K562 (cell line): Measurements from ENCODE around the gene CDKN2C. TPM values are rescaled to one million over a fixed set of nuclear protein-coding genes. Genes with fewer than 3 reads are reported as not detected.

Experiments
- BCL6 ChIP-seq: fragments of 250-450 bp; sonication (Bioruptor Pico); IDR thresholded peaks from 2 replicates; pipeline ENCODE4 v1.4.0; 2020
- CREB3 ChIP-seq: fragments of 450-650 bp; conservative IDR thresholded peaks from 2 replicates; pipeline ENCODE4 v1.6.1; 2016; ENCODE audit warnings: missing genetic modification characterization, low read depth, mild to moderate bottlenecking, missing compliant biosample characterization, moderate library complexity
- CXXC5 ChIP-seq: fragments of 250-450 bp; sonication (Bioruptor Pico); IDR thresholded peaks from 2 replicates; pipeline ENCODE4 v1.8.0; 2022; ENCODE audit warnings: inconsistent platforms, mild to moderate bottlenecking, moderate library complexity
- ESRRB ChIP-seq: fragments of 250-450 bp; sonication (Bioruptor Pico); IDR thresholded peaks from 2 replicates; pipeline ENCODE4 v1.5.0; 2020; ENCODE audit warnings: mild to moderate bottlenecking, moderate library complexity, borderline replicate concordance
- GMEB1 ChIP-seq: fragments of 250-450 bp; sonication (Bioruptor Pico); IDR thresholded peaks from 2 replicates; pipeline ENCODE4 v1.4.0; 2020; ENCODE audit warnings: mild to moderate bottlenecking
- HNRNPUL1 ChIP-seq: fragments of 200-400 bp; formaldehyde crosslinking; IDR thresholded peaks from 2 replicates; pipeline ENCODE4 v1.6.1; 2017; ENCODE audit warnings: low read length
- KDM1A ChIP-seq, 2 experiments: fragments of 450-650 bp; IDR thresholded peaks; 2 replicates each; pipeline ENCODE4 v1.6.1; 2016; ENCODE audit warnings: mild to moderate bottlenecking in 2 of 2
- MEF2D ChIP-seq: conservative IDR thresholded peaks from 2 replicates; pipeline ENCODE4 v1.6.1; 2016; ENCODE audit warnings: low read depth, missing genetic modification characterization, missing compliant biosample characterization
- MIER1 ChIP-seq: fragments of 450-650 bp; IDR thresholded peaks from 2 replicates; pipeline ENCODE4 v1.6.1; 2016; ENCODE audit warnings: antibody characterized with exemption, mild to moderate bottlenecking, low read depth
- NR1H2 ChIP-seq: sonication (generic); formaldehyde crosslinking; IDR thresholded peaks from 2 replicates; pipeline ENCODE4 v1.4.0; 2020; ENCODE audit warnings: mild to moderate bottlenecking, missing genetic modification reagents
- POLR2AphosphoS2 ChIP-seq: IDR thresholded peaks from 2 replicates; pipeline ENCODE4 v1.6.1; 2012; ENCODE audit warnings: low read length, improper control_type of control experiment
- SMARCE1 ChIP-seq: fragments of 450-650 bp; IDR thresholded peaks from 2 replicates; pipeline ENCODE4 v1.7.1; 2016; ENCODE audit warnings: mild to moderate bottlenecking
- SNIP1 ChIP-seq: fragments of 450-650 bp; IDR thresholded peaks from 2 replicates; pipeline ENCODE4 v1.7.1; 2017; ENCODE audit warnings: low read depth, mild to moderate bottlenecking
- TAF7 ChIP-seq: fragments of 450-650 bp; IDR thresholded peaks from 2 replicates; pipeline ENCODE4 v1.6.1; 2016; ENCODE audit warnings: missing genetic modification characterization, missing compliant biosample characterization
- TOE1 ChIP-seq, 2 experiments: fragments of 450-650 bp in 1 of 2; sonication (generic) in 1 of 2; formaldehyde crosslinking in 1 of 2; IDR thresholded peaks; 2 replicates each; pipeline versions ENCODE4 v1.7.1 to v1.8.0; 2016 to 2022; ENCODE audit warnings: borderline replicate concordance in 2 of 2, mild to moderate bottlenecking in 2 of 2, antibody characterized with exemption in 1 of 2, inconsistent platforms in 1 of 2, low read depth in 1 of 2, missing genetic modification reagents in 1 of 2, moderate library complexity in 1 of 2
- ZNF212 ChIP-seq: fragments of 450-650 bp; formaldehyde crosslinking; IDR thresholded peaks from 2 replicates; pipeline ENCODE4 v1.4.0; 2020; ENCODE audit warnings: mild to moderate bottlenecking
- ZNF232 ChIP-seq: sonication (generic); formaldehyde crosslinking; IDR thresholded peaks from 2 replicates; pipeline ENCODE4 v1.8.0; 2022; ENCODE audit warnings: mild to moderate bottlenecking, missing genetic modification reagents
- ZNF507 ChIP-seq: conservative IDR thresholded peaks from 2 replicates; pipeline ENCODE4 v1.6.1; 2017; ENCODE audit warnings: missing genetic modification characterization, missing compliant biosample characterization
- polyA plus RNA-seq, 8 experiments: library from polyadenylated mRNA; depleted of rRNA in 4 of 8; stranded (reverse) in 5 of 8; unstranded in 3 of 8; fragments of >200 nt; fragmentation: Nextera tagmentation in 2 of 8; fragmentation: Illumina TruSeq in 1 of 8; extraction: Ambion mirVana in 2 of 8; extraction: Trizol in 1 of 8; gene quantifications; 2 replicates each; pipeline versions ENCODE4 v1.2.1 to v1.2.3, GENCODE V29; 2011 to 2014; ENCODE audit warnings: inconsistent platforms in 1 of 8, missing spikeins in 1 of 8
- total RNA-seq, 7 experiments: library from RNA; depleted of rRNA in 6 of 7; stranded (reverse); fragments of >200 nt in 6 of 7; fragmentation: Illumina TruSeq in 2 of 7; extraction: Trizol in 2 of 7; gene quantifications; 2 replicates each; pipeline versions ENCODE4 v1.2.1 to v1.2.3, GENCODE V29; 2011 to 2021; ENCODE audit warnings: low replicate concordance in 1 of 7
- TF ChIP-seq, protein P1 (sequence below): fragments of 250-450 bp; sonication (Bioruptor Pico); IDR thresholded peaks from 2 replicates; pipeline ENCODE4 v1.8.0; 2021; ENCODE audit warnings: mild to moderate bottlenecking, moderate library complexity
- TF ChIP-seq, protein P2 (sequence below): IDR thresholded peaks from 2 replicates; pipeline ENCODE4 v1.6.1; 2014; ENCODE audit warnings: antibody characterized with exemption
- TF ChIP-seq, protein P3 (sequence below): fragments of 450-650 bp; IDR thresholded peaks from 2 replicates; pipeline ENCODE4 v1.6.1; 2016; ENCODE audit warnings: borderline replicate concordance

The CDKN2C gene
- total and polyA plus RNA-seq, 9 of the 15 experiments (the other 6 are each of a cell fraction or from before 2014, with no cell fraction given): 11.9 to 74.3 (median 45.9) TPM

DNA sequence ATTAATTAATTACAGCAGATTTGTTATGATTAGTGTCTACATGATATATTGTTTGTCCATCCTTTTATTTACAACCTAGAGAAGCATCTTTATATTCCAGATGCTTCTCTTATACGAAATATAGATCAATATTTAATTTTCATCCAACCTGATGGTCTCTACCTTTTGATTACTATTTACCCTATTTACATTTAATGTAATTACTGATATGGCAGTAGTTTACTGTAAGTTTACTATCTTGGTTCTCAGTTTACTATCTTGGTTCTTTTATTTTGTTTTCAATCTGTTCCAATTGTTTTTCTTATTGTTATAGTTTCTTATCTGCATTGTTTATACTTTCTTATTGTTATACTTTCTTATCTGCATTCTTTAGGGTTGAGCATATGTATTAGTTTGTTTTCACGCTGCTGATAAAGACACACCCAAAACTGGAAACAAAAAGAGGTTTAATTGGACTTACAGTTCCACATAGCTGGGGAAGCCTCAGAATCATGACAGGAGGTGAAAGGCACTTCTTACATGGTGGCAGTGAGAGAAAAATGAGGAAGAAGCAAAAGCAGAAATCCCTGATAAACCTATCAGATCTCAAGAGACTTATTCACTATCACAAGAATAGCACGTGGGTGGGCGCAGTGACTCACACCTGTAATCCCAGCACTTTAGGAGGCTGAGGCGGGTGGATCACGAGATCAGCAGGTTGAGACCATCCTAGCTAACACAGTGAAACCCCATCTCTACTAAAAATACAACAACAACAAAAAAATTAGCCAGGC is 38.9 kb upstream of the CDKN2C start (continued):
- TF ChIP-seq CREB3 (tag) (no peak), ZNF212 (CRISPR knock-in tag) (no peak), TOE1 (IDR thresholded peaks at IDR 0.05; ENCODE audit: borderline replicate concordance) (peak; percentile 69; the same call in 1 of the 2 replicates), TOE1 (CRISPR knock-in tag; IDR thresholded peaks at IDR 0.05; ENCODE audit: borderline replicate concordance, low read depth) (no peak), BCL6 (no peak), ZNF232 (no peak), MEF2D (tag) (no peak), NR1H2 (CRISPR knock-in tag) (no peak), GMEB1 (no peak), CXXC5 (peak; percentile 49; the same call in 1 of the 2 replicates), ESRRB (CRISPR knock-in tag) (no peak), TAF7 (tag) (no peak), HNRNPUL1 (no peak), MIER1 (no peak), SMARCE1 (peak; percentile 83; the same call in 1 of the 2 replicates), KDM1A (IDR thresholded peaks at IDR 0.05) (peak; percentile 21 to 54; a peak in 2 of 4 replicates), SNIP1 (no peak), POLR2AphosphoS2 (no peak), ZNF507 (tag) (peak; percentile 100)
- TF ChIP-seq, protein P1, sequence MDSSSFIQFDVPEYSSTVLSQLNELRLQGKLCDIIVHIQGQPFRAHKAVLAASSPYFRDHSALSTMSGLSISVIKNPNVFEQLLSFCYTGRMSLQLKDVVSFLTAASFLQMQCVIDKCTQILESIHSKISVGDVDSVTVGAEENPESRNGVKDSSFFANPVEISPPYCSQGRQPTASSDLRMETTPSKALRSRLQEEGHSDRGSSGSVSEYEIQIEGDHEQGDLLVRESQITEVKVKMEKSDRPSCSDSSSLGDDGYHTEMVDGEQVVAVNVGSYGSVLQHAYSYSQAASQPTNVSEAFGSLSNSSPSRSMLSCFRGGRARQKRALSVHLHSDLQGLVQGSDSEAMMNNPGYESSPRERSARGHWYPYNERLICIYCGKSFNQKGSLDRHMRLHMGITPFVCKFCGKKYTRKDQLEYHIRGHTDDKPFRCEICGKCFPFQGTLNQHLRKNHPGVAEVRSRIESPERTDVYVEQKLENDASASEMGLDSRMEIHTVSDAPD (CRISPR knock-in tag): no peak
- TF ChIP-seq, protein P2, sequence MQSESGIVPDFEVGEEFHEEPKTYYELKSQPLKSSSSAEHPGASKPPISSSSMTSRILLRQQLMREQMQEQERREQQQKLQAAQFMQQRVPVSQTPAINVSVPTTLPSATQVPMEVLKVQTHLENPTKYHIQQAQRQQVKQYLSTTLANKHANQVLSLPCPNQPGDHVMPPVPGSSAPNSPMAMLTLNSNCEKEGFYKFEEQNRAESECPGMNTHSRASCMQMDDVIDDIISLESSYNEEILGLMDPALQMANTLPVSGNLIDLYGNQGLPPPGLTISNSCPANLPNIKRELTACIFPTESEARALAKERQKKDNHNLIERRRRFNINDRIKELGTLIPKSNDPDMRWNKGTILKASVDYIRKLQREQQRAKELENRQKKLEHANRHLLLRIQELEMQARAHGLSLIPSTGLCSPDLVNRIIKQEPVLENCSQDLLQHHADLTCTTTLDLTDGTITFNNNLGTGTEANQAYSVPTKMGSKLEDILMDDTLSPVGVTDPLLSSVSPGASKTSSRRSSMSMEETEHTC: peak; percentile 56; the same call in 1 of the 2 replicates
- TF ChIP-seq, protein P3, sequence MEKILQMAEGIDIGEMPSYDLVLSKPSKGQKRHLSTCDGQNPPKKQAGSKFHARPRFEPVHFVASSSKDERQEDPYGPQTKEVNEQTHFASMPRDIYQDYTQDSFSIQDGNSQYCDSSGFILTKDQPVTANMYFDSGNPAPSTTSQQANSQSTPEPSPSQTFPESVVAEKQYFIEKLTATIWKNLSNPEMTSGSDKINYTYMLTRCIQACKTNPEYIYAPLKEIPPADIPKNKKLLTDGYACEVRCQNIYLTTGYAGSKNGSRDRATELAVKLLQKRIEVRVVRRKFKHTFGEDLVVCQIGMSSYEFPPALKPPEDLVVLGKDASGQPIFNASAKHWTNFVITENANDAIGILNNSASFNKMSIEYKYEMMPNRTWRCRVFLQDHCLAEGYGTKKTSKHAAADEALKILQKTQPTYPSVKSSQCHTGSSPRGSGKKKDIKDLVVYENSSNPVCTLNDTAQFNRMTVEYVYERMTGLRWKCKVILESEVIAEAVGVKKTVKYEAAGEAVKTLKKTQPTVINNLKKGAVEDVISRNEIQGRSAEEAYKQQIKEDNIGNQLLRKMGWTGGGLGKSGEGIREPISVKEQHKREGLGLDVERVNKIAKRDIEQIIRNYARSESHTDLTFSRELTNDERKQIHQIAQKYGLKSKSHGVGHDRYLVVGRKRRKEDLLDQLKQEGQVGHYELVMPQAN: 0 out of 2 replicates have a peak, but pooled peaks have one; percentile 28
